Adrenal gland (tissue), 12 donors: ENCODE results near the gene PSENEN. TPM values are rescaled to one million over a fixed set of nuclear protein-coding genes. Genes with fewer than 3 reads are reported as not detected.

ENCODE experiments used
- DNase-seq, 7 donors: peaks; one replicate each; pipeline ENCODE4 v3.0.0-alpha.2; 2019 to 2020
- H3K27ac ChIP-seq, 5 donors: fragments of 200-600 bp; sonication (generic) in 4 of 5; 1 replicate in 3 of 5; 2 replicates in 2 of 5; pipeline versions ENCODE4 v1.5.1 to v1.8.0; 2016 to 2020; ENCODE audit warnings: mild to moderate bottlenecking in 1 of 5
- H3K27me3 ChIP-seq: fragments of 200-600 bp; 2 replicates; pipeline ENCODE4 v1.8.0; 2021
- H3K36me3 ChIP-seq, 2 donors: fragments of 200-600 bp; replicated peaks in 1 of 2; 1 replicate in 1 of 2; 2 replicates in 1 of 2; pipeline versions ENCODE4 v1.5.1 to v1.8.0; 2018 to 2022
- H3K4me1 ChIP-seq, 2 donors: fragments of 200-600 bp; replicated peaks in 1 of 2; 1 replicate in 1 of 2; 2 replicates in 1 of 2; pipeline versions ENCODE4 v1.5.1 to v1.8.0; 2018 to 2021
- H3K4me3 ChIP-seq, 4 donors: fragments of 200-600 bp; sonication (generic) in 3 of 4; one replicate each; pipeline ENCODE4 v1.5.1; 2016 to 2018
- H3K9me3 ChIP-seq, 3 donors: fragments of 200-600 bp; sonication (generic) in 1 of 3; replicated peaks in 1 of 3; 1 replicate in 2 of 3; 2 replicates in 1 of 3; pipeline versions ENCODE4 v1.5.1 to v1.8.0; 2016 to 2021
- CTCF ChIP-seq, 6 experiments: fragments of 450-650 bp in 4 of 6; fragments of 200-600 bp in 2 of 6; sonication (generic) in 1 of 6; IDR thresholded peaks; 1 replicate in 5 of 6; 2 replicates in 1 of 6; pipeline versions ENCODE4 v1.5.1 to v1.8.0; 2016 to 2021; ENCODE audit warnings: antibody characterized with exemption in 6 of 6, mild to moderate bottlenecking in 2 of 6, moderate library complexity in 1 of 6
- POLR2A ChIP-seq, 2 donors: fragments of 450-650 bp; IDR thresholded peaks; one replicate each; pipeline ENCODE4 v1.6.1; 2017; ENCODE audit warnings: antibody characterized with exemption in 2 of 2, mild to moderate bottlenecking in 2 of 2, moderate library complexity in 1 of 2
- WGBS, 4 donors: extraction: QIAGEN DNeasy Blood & Tissue Kit in 2 of 4; methylation state at CpG; one replicate each; pipeline versions ENCODE4 v1.1.5 to v1.1.7; 2013 to 2017; 5-methylcytosine and 5-hydroxymethylcytosine counted together
- intact Hi-C, 2 donors: fragments of 100-400 bp; cut with DNase I; formaldehyde crosslinking; loops; one replicate each; pipeline versions ENCODE4 v1.14.1 to v1.15.0; 2022 to 2023
- polyA plus RNA-seq, 3 donors: library from polyadenylated mRNA; stranded (reverse); fragments of 200-250 nt in 2 of 3; fragments of 350-450 nt in 1 of 3; fragmentation: Illumina TruSeq in 1 of 3; extraction: RNeasy Lipid Tissue Mini Kit (QIAGEN cat#74804) in 1 of 3; gene quantifications; one replicate each; pipeline ENCODE4 v1.2.3, GENCODE V29; 2013 to 2014
- total RNA-seq, 9 donors: library from RNA; depleted of rRNA in 4 of 9; stranded (reverse); fragments of >200 nt in 4 of 9; fragments of 120-200 nt in 1 of 9; fragmentation: NEBNext Ultra II Directional in 1 of 9; extraction: Animal tissue kit (Norgen Biotek cat#: 25700) in 1 of 9; gene quantifications; one replicate each; pipeline versions ENCODE4 v1.1.0 to v1.2.4, GENCODE V29; 2013 to 2023
- donor health status: healthy with polysubstance abuse.
- donor health status: Bipolar disorder and iron deficiency.
- donor health status: DM: yes; HTN: yes; CAD: no.
- donor health status: DM: no; HTN: no; CAD: no.
- donor health status: DM: no; HTN: no; CAD: no.
- donor health status: DM: yes; HTN: yes; CAD: no.

The PSENEN gene
- total and polyA plus RNA-seq, 12 donors: 29.5 to 230 (median 77.3) TPM

- 76 to 81% (median 80%) methylated on average over 11 to 13 of the region's 13 CpGs for WGBS, 4 donors
- Histone ChIP-seq H3K36me3 (peaks cover 0 to 24% of the 10 kb centered on the region in 2 donors), H3K27me3 (no peaks in the 10 kb centered on the region), H3K9me3 (no peaks in the 10 kb centered on the region), H3K4me1 (peaks cover 33 to 37% of the 10 kb centered on the region in 2 donors), H3K27ac (peak overlapping the region; percentile 65 to 97 (median 96)), H3K4me3 (peak overlapping the region in 1 of 4 donors; percentile 79)
- TF ChIP-seq POLR2A (IDR thresholded peaks at IDR 0.05) (no peak), CTCF (IDR thresholded peaks at IDR 0.05) (no peak)
- DNase-seq: peak in 2 of 7 donors; percentile 30 to 33
- intact Hi-C loops: no loop called here
Observed at GRCh38 chr19:35754370-35755130, 9.1 kb downstream of the PSENEN start.

DNA sequence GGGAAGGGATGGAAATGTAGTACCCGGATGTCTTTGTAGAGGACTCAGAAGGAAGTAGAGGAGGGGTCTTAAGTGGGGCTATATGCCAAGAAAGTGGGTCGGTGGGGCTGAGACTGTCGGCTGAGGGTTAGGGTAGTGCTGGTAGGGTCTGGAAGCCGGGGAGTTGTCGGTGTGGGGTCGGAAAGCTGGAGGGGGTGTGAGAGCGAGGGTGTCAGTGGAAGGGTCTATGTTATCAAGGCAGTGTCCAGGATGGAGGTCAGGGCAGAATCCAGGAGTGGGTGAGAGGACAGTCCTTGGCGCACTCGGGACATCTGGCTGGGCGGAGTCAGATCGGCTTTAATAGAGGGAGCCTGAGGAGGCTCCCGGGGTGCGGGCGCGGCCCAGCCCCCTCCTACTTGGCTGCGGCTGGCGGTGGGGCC lies 9.7 kb downstream of the PSENEN start:
- Histone ChIP-seq H3K9me3 (no peaks in the 10 kb centered on the region), H3K4me1 (peaks cover 31 to 33% of the 10 kb centered on the region in 2 donors), H3K4me3 (peak overlapping the region in 1 of 4 donors; percentile 79), H3K27me3 (no peaks in the 10 kb centered on the region), H3K27ac (peak overlapping the region; percentile 65 to 97 (median 96)), H3K36me3 (peaks cover 0 to 24% of the 10 kb centered on the region in 2 donors)
- DNase-seq: no peak
- TF ChIP-seq POLR2A (IDR thresholded peaks at IDR 0.05) (no peak), CTCF (IDR thresholded peaks at IDR 0.05) (no peak)
- WGBS, 4 donors: 25 to 49% (median 27%) methylated on average over 11 to 17 of the region's 17 CpGs
- intact Hi-C loops: no loop called here

DNA sequence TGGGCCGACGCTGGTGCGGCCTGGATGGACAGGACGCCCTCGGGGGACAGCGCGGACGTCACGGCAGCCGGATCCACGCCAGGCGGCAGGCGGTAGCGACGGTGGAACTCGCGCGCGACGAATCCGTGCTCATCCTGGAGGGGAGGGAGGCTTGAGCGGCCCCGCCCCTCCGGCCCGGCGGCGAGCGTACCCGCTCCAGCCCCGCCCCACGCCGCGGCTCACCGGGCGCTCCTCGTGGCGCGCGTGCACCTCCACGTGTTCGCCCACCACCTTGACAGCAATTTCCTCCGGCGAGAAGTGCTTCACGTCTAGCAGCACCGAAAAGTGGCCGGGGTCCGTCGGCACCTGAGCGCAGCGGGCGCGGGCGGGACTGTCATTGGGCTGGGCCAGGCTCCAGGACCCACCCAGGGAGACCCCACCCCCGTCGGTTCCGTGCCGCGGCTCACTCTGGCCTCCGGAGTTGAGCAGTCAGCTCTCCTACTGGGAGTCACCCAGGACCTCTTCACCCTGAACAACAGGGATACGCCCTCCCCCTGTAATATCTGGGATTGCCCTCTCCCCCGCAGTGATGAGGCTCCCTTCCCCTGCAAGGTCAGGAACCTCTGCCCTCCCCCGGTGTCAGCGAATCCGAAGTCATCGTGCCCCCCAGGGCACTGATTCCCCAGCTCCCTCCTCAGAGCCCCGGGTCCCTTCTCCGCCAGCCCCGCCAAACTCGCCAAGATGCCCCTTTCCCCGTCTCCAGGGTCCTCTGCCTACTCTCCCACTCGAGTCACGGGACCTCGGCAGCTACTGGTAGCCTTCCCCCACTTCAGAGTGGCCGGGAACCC lies 10.3 kb downstream of the PSENEN start:
- H3K4me1 ChIP-seq: peaks cover 30 to 33% of the 10 kb centered on the region in 2 donors
- WGBS, 4 donors: 7 to 19% (median 14%) methylated on average over 17 to 74 of the region's 74 CpGs

More for the DNA sequence above, 10.3 kb downstream of the PSENEN start:
- peak; percentile 89 to 94 (median 91) for DNase-seq
- Histone ChIP-seq H3K27ac (peak overlapping the region; percentile 91 to 97 (median 96)), H3K4me3 (peak overlapping the region in 2 of 4 donors; percentile 23 to 79), H3K27me3 (no peaks in the 10 kb centered on the region), H3K36me3 (peaks cover 0 to 24% of the 10 kb centered on the region in 2 donors), H3K9me3 (no peaks in the 10 kb centered on the region)
- intact Hi-C loops: no loop called here
- TF ChIP-seq CTCF (IDR thresholded peaks at IDR 0.05) (no peak), POLR2A (IDR thresholded peaks at IDR 0.05) (peak in 1 of 2 donors; percentile 64)
